ENCODE measurements around the gene SLC12A2. TPM values are rescaled to one million over a fixed set of nuclear protein-coding genes. Genes with fewer than 3 reads are reported as not detected.

SLC12A2 gene
- polyA plus RNA-seq, 1 donor from 2014 or later: 28.6 TPM

DNA sequence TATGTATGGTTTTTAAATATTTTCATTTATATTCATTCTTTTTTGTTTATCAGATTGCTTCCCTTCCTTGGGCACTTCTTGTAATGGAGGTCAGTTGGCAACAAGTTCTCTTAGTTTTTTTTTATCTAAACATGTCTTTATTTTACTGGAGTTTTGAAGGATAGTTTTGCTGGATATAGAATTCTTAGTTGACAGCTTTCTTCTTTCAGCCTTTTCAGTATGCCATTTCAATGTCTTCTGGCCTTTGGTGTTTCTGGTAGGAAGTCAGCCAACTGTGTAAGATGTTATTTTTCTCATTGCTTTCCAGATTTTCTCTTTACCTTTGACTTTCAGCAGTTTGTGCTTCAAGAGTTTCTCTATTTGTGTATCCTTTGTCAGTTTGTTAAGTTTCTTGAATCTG is 14.2 kb downstream of the SLC12A2 start:
- peaks cover 12% of the 10 kb centered on the region for H3K79me2 ChIP-seq (replicated peaks; ENCODE audit: insufficient read depth, low read length)

GRCh38 chr5:128099944-128100343 is 16.4 kb downstream of the SLC12A2 start:
- H3K4me3 ChIP-seq (ENCODE audit: low read length): no peak overlapping the region
- no peaks in the 10 kb centered on the region for H3K36me3 ChIP-seq (ENCODE audit: insufficient read depth, low read length)

More for the DNA sequence above, 14.2 kb downstream of the SLC12A2 start:
- H3K36me3 ChIP-seq (ENCODE audit: insufficient read depth, low read length): no peaks in the 10 kb centered on the region
- no peaks in the 10 kb centered on the region for H3K9me3 ChIP-seq (ENCODE audit: low read length)
- no peaks in the 10 kb centered on the region for H3K27me3 ChIP-seq (ENCODE audit: insufficient read depth, low read depth, low read length)
- TF ChIP-seq SMC3 (conservative IDR thresholded peaks at IDR 0.05; ENCODE audit: poor library complexity): no peak
- TF ChIP-seq, protein P1, sequence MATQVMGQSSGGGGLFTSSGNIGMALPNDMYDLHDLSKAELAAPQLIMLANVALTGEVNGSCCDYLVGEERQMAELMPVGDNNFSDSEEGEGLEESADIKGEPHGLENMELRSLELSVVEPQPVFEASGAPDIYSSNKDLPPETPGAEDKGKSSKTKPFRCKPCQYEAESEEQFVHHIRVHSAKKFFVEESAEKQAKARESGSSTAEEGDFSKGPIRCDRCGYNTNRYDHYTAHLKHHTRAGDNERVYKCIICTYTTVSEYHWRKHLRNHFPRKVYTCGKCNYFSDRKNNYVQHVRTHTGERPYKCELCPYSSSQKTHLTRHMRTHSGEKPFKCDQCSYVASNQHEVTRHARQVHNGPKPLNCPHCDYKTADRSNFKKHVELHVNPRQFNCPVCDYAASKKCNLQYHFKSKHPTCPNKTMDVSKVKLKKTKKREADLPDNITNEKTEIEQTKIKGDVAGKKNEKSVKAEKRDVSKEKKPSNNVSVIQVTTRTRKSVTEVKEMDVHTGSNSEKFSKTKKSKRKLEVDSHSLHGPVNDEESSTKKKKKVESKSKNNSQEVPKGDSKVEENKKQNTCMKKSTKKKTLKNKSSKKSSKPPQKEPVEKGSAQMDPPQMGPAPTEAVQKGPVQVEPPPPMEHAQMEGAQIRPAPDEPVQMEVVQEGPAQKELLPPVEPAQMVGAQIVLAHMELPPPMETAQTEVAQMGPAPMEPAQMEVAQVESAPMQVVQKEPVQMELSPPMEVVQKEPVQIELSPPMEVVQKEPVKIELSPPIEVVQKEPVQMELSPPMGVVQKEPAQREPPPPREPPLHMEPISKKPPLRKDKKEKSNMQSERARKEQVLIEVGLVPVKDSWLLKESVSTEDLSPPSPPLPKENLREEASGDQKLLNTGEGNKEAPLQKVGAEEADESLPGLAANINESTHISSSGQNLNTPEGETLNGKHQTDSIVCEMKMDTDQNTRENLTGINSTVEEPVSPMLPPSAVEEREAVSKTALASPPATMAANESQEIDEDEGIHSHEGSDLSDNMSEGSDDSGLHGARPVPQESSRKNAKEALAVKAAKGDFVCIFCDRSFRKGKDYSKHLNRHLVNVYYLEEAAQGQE (IDR thresholded peaks at IDR 0.05; ENCODE audit: borderline replicate concordance): no peak
- TF ChIP-seq RAD21 (conservative IDR thresholded peaks at IDR 0.05): no peak
- no peak for TF ChIP-seq EP300 (conservative IDR thresholded peaks at IDR 0.05; ENCODE audit: poor library complexity, severe bottlenecking)
- no peak for TF ChIP-seq TAF1 (IDR thresholded peaks at IDR 0.05; ENCODE audit: low read depth)
- no peak for TF ChIP-seq EZH2 (IDR thresholded peaks at IDR 0.05; ENCODE audit: borderline replicate concordance, insufficient read depth, low read length, poor library complexity, severe bottlenecking)
- TF ChIP-seq MXI1 (conservative IDR thresholded peaks at IDR 0.05; ENCODE audit: poor library complexity, severe bottlenecking): no peak
- no peak for TF ChIP-seq POLR2AphosphoS5 (IDR thresholded peaks at IDR 0.05)
- TF ChIP-seq, protein P2, sequence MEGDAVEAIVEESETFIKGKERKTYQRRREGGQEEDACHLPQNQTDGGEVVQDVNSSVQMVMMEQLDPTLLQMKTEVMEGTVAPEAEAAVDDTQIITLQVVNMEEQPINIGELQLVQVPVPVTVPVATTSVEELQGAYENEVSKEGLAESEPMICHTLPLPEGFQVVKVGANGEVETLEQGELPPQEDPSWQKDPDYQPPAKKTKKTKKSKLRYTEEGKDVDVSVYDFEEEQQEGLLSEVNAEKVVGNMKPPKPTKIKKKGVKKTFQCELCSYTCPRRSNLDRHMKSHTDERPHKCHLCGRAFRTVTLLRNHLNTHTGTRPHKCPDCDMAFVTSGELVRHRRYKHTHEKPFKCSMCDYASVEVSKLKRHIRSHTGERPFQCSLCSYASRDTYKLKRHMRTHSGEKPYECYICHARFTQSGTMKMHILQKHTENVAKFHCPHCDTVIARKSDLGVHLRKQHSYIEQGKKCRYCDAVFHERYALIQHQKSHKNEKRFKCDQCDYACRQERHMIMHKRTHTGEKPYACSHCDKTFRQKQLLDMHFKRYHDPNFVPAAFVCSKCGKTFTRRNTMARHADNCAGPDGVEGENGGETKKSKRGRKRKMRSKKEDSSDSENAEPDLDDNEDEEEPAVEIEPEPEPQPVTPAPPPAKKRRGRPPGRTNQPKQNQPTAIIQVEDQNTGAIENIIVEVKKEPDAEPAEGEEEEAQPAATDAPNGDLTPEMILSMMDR (IDR thresholded peaks at IDR 0.05; ENCODE audit: poor library complexity, severe bottlenecking): no peak
- H3K9ac ChIP-seq (ENCODE audit: low read length): no peak overlapping the region
- H4K20me1 ChIP-seq (ENCODE audit: insufficient read depth): no peaks in the 10 kb centered on the region
- H3K4me2 ChIP-seq (ENCODE audit: low read length): no peak overlapping the region
- H3K27ac ChIP-seq (ENCODE audit: low read length): no peak overlapping the region
- H2AFZ ChIP-seq (ENCODE audit: low read depth, low read length): no peak overlapping the region
- H3K9me2 ChIP-seq (ENCODE audit: insufficient read depth, low read length): no peaks in the 10 kb centered on the region
- H3K4me3 ChIP-seq (ENCODE audit: low read length): no peak overlapping the region
- no peaks in the 10 kb centered on the region for H3F3A ChIP-seq (ENCODE audit: insufficient read depth, low read length, poor library complexity, severe bottlenecking)

More at GRCh38 chr5:128099944-128100343, 16.4 kb downstream of the SLC12A2 start:
- no peaks in the 10 kb centered on the region for H3F3A ChIP-seq (ENCODE audit: insufficient read depth, low read length, poor library complexity, severe bottlenecking)
- no peaks in the 10 kb centered on the region for H3K27me3 ChIP-seq (ENCODE audit: insufficient read depth, low read depth, low read length)
- TF ChIP-seq EP300 (conservative IDR thresholded peaks at IDR 0.05; ENCODE audit: poor library complexity, severe bottlenecking): no peak
- TF ChIP-seq, protein P1 (IDR thresholded peaks at IDR 0.05; ENCODE audit: borderline replicate concordance): no peak
- no peak for TF ChIP-seq SMC3 (conservative IDR thresholded peaks at IDR 0.05; ENCODE audit: poor library complexity)
- TF ChIP-seq MXI1 (conservative IDR thresholded peaks at IDR 0.05; ENCODE audit: poor library complexity, severe bottlenecking): no peak
- no peak for TF ChIP-seq TAF1 (IDR thresholded peaks at IDR 0.05; ENCODE audit: low read depth)
- TF ChIP-seq RAD21 (conservative IDR thresholded peaks at IDR 0.05): no peak
- TF ChIP-seq POLR2AphosphoS5 (IDR thresholded peaks at IDR 0.05): no peak
- TF ChIP-seq, protein P2 (IDR thresholded peaks at IDR 0.05; ENCODE audit: poor library complexity, severe bottlenecking): no peak
- TF ChIP-seq EZH2 (IDR thresholded peaks at IDR 0.05; ENCODE audit: borderline replicate concordance, insufficient read depth, low read length, poor library complexity, severe bottlenecking): no peak
- H3K79me2 ChIP-seq (replicated peaks; ENCODE audit: insufficient read depth, low read length): peaks cover 12% of the 10 kb centered on the region
- no peaks in the 10 kb centered on the region for H3K9me2 ChIP-seq (ENCODE audit: insufficient read depth, low read length)
- H3K4me2 ChIP-seq (ENCODE audit: low read length): no peak overlapping the region
- H4K20me1 ChIP-seq (ENCODE audit: insufficient read depth): no peaks in the 10 kb centered on the region
- H3K27ac ChIP-seq (ENCODE audit: low read length): no peak overlapping the region
- no peak overlapping the region for H2AFZ ChIP-seq (ENCODE audit: low read depth, low read length)
- H3K9me3 ChIP-seq (ENCODE audit: low read length): no peaks in the 10 kb centered on the region
- no peak overlapping the region for H3K9ac ChIP-seq (ENCODE audit: low read length)

All from neural cell (in vitro differentiated cells).